ENCODE measurements around the gene RASD2.

DNA sequence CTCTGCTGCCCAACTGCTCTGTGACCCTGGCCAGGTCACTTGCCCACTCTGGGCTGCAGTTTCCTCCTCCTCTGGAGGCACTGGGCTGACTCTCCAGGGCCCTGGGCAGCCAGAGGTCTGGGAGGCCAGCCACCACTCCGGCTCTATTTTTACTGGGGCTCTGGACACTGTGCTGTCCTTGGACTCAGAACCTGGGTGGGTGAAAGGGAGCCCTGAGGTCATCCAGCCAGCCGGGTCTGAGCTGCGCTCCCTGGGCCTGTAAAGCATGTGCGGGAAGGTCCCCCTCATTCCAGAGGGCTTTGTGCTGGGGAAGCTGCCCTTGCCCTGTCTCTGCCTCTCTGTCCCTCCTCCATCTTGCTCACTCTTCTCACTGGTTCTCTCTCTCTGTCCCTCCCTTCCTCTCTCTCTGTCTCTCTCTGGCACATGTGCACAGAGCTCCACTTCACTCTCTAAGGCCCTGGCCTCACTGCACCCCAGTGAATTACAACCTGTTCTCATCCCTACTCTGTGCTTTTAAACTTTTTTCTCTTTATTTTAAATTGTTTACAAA lies 51.9 kb downstream of the RASD2 start:
- TF ChIP-seq CTCF (conservative IDR thresholded peaks at IDR 0.05 in 1 of 2, IDR thresholded peaks at IDR 0.05 in 1 of 2; ENCODE audit: low read depth in 1 of 2, low read length in 2 of 2) (no peak), EZH2 (IDR thresholded peaks at IDR 0.05; ENCODE audit: low read length, missing control alignments) (no peak)

Measured in fibroblast of lung (primary cell).